Nephron (organoid): ENCODE measurements around the gene RAB14.
A peak's percentile ranks its signal among the peaks of the same experiment; 100 is the strongest.

Experiments used
- H3K27ac Mint-ChIP-seq, 3 experiments: 2 replicates each; pipeline ENCODE4 v1.8.0; 2020; ENCODE audit warnings: mixed read lengths in 3 of 3, mild to moderate bottlenecking in 2 of 3, moderate library complexity in 1 of 3
- H3K27me3 Mint-ChIP-seq: 2 replicates; pipeline ENCODE4 v1.8.0; 2021; ENCODE audit warnings: low read depth, mild to moderate bottlenecking, moderate library complexity, mixed read lengths
- H3K36me3 Mint-ChIP-seq: 2 replicates; pipeline ENCODE4 v1.8.0; 2020; ENCODE audit warnings: low read depth, mixed read lengths
- H3K4me1 Mint-ChIP-seq: 2 replicates; pipeline ENCODE4 v1.8.0; 2020; ENCODE audit warnings: mixed read lengths
- H3K4me3 Mint-ChIP-seq, 3 experiments: 2 replicates each; pipeline ENCODE4 v1.8.0; 2020; ENCODE audit warnings: mild to moderate bottlenecking in 3 of 3, mixed read lengths in 3 of 3, moderate library complexity in 2 of 3
- H3K9me3 Mint-ChIP-seq: 2 replicates; pipeline ENCODE4 v1.8.0; 2020; ENCODE audit warnings: mixed read lengths
- CTCF ChIP-seq, 3 experiments: fragments of 200-600 bp; sonication (generic); IDR thresholded peaks; one replicate each; pipeline ENCODE4 v1.5.0; 2021; ENCODE audit warnings: antibody characterized with exemption in 3 of 3; ENCODE audit not compliant: unreplicated experiment in 3 of 3

The RAB14 gene

GRCh38 chr9:121200356-121200755 lies 1.3 kb downstream of the RAB14 start:
- TF ChIP-seq CTCF (IDR thresholded peaks at IDR 0.05; ENCODE audit: unreplicated experiment in 3 of 3): no peak
- H3K27me3 Mint-ChIP-seq: no peaks in the 10 kb centered on the region
- no peaks in the 10 kb centered on the region for H3K9me3 Mint-ChIP-seq
- peak overlapping the region; percentile 89 to 97 (median 97) for H3K4me3 Mint-ChIP-seq
- H3K4me1 Mint-ChIP-seq: peaks cover 52% of the 10 kb centered on the region
- peak overlapping the region; percentile 84 to 95 (median 93) for H3K27ac Mint-ChIP-seq
- H3K36me3 Mint-ChIP-seq: no peaks in the 10 kb centered on the region

- no peak for TF ChIP-seq CTCF (IDR thresholded peaks at IDR 0.05; ENCODE audit: unreplicated experiment in 3 of 3)
- Mint-ChIP-seq H3K4me3 (peak overlapping the region; percentile 89 to 97 (median 97)), H3K4me1 (peaks cover 56% of the 10 kb centered on the region), H3K27me3 (no peaks in the 10 kb centered on the region), H3K27ac (peak overlapping the region; percentile 21 to 95 (median 84)), H3K9me3 (no peaks in the 10 kb centered on the region), H3K36me3 (no peaks in the 10 kb centered on the region)
These were observed 1.7 kb downstream of the RAB14 start for GRCh38 chr9:121199921-121200320.

- H3K27ac Mint-ChIP-seq: peak overlapping the region in 1 of 3 experiments; percentile 54
- no peaks in the 10 kb centered on the region for H3K36me3 Mint-ChIP-seq
- H3K4me1 Mint-ChIP-seq: peaks cover 64% of the 10 kb centered on the region
- peak overlapping the region; percentile 73 to 97 (median 97) for H3K4me3 Mint-ChIP-seq
- no peak for TF ChIP-seq CTCF (IDR thresholded peaks at IDR 0.05; ENCODE audit: unreplicated experiment in 3 of 3)
- no peaks in the 10 kb centered on the region for H3K27me3 Mint-ChIP-seq
- H3K9me3 Mint-ChIP-seq: no peaks in the 10 kb centered on the region
These were observed 3.1 kb downstream of the RAB14 start for GRCh38 chr9:121198512-121199042.

GRCh38 chr9:121197132-121197531 lies 4.5 kb downstream of the RAB14 start:
- TF ChIP-seq CTCF (IDR thresholded peaks at IDR 0.05; ENCODE audit: unreplicated experiment in 3 of 3): no peak
- no peaks in the 10 kb centered on the region for H3K36me3 Mint-ChIP-seq
- H3K4me3 Mint-ChIP-seq: peak overlapping the region in 1 of 3 experiments; percentile 3
- no peaks in the 10 kb centered on the region for H3K27me3 Mint-ChIP-seq
- H3K4me1 Mint-ChIP-seq: peaks cover 75% of the 10 kb centered on the region
- H3K27ac Mint-ChIP-seq: no peak overlapping the region
- H3K9me3 Mint-ChIP-seq: no peaks in the 10 kb centered on the region

- Mint-ChIP-seq H3K4me1 (peaks cover 82% of the 10 kb centered on the region), H3K9me3 (no peaks in the 10 kb centered on the region), H3K36me3 (no peaks in the 10 kb centered on the region), H3K4me3 (no peak overlapping the region), H3K27ac (peak overlapping the region in 2 of 3 experiments; percentile 1 to 41), H3K27me3 (no peaks in the 10 kb centered on the region)
- TF ChIP-seq CTCF (IDR thresholded peaks at IDR 0.05; ENCODE audit: unreplicated experiment in 3 of 3): no peak
These were observed 5.3 kb downstream of the RAB14 start for GRCh38 chr9:121196389-121196788.

- Mint-ChIP-seq H3K27ac (peak overlapping the region in 2 of 3 experiments; percentile 1 to 27), H3K9me3 (no peaks in the 10 kb centered on the region), H3K36me3 (no peaks in the 10 kb centered on the region), H3K4me3 (no peak overlapping the region), H3K27me3 (no peaks in the 10 kb centered on the region), H3K4me1 (peaks cover 85% of the 10 kb centered on the region)
- no peak for TF ChIP-seq CTCF (IDR thresholded peaks at IDR 0.05; ENCODE audit: unreplicated experiment in 3 of 3)
These were observed 6.9 kb downstream of the RAB14 start for GRCh38 chr9:121194730-121195129.
